ENCODE measurements around the gene GBP5.
"Not testable (repeated sequence)": the region's sequence is repeated elsewhere in the genome, so short reads cannot be mapped to it uniquely, and the experiment has no call there.

Gene GBP5

DNA sequence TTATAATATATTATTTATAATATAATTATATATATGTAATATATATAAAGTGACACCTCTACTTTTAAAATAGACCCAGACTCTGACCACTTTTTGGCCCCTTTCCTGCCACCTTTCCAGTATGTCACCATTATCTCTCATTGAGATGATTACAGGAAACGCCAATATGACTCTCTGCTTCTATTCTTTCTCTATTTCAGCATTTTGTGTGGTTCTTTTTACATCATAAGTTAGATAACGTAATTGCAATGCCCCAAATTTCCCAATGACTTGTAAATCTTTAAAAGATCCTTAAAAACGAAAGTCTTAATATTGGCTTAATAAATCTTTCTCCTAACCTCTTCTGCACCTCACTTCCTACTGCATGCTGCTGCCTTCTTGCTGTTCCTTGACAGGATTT is 8.1 kb upstream of the GBP5 start:
- no peak for DNase-seq (ENCODE audit: low read depth in 2 of 2)

- no peak for DNase-seq (ENCODE audit: low read depth in 2 of 2)
Measured at GRCh38 chr1:89279011-89279466, 6.4 kb upstream of the GBP5 start.

DNA sequence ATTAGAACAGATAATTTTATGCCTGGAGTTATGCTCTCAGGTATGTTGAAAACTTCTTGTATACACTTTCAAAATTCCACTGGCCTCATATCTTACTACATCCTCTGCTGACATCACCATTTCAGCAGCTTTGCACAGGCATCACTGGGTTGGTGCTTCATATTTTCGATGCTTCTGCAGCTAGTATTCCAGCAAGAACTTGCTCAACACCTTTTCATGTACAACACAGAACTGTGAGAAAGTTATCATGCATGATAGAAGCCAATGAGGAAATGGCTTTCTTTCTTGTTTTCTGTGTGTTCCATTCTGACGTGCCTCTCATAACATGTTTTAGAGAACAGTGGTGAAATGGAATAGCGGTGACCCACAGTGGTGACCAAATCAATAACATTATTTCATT is 5.1 kb upstream of the GBP5 start:
- no peak for DNase-seq (ENCODE audit: low read depth in 2 of 2)

- no peak for DNase-seq (ENCODE audit: low read depth in 2 of 2)
Measured at GRCh38 chr1:89276690-89277089, 4.0 kb upstream of the GBP5 start.

DNA sequence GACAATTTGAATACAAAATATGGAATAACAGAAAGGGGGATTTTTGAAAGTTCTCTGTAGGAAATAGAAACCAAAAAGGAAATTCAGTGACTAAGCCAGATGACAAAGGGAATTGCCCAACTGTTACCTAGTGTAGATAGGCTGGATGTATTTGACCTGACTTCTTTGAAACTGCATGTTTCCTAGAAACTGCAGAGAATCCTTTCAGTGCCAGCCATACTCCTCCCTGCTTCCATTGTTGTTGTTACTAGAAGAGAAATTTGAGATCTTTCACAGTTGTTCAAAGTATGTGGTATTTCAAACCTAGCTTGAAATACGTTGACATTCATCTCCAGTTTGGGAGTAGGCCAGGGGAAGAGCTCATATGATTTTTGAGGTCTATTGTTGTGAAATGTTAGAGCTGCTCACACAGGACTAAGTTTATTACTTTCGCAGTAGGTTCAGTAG is 1.8 kb upstream of the GBP5 start:
- DNase-seq (ENCODE audit: low read depth in 2 of 2) = no peak

GRCh38 chr1:89273324-89273778 is 691 bp upstream of the GBP5 start:
- no peak for DNase-seq (ENCODE audit: low read depth in 2 of 2)

DNA sequence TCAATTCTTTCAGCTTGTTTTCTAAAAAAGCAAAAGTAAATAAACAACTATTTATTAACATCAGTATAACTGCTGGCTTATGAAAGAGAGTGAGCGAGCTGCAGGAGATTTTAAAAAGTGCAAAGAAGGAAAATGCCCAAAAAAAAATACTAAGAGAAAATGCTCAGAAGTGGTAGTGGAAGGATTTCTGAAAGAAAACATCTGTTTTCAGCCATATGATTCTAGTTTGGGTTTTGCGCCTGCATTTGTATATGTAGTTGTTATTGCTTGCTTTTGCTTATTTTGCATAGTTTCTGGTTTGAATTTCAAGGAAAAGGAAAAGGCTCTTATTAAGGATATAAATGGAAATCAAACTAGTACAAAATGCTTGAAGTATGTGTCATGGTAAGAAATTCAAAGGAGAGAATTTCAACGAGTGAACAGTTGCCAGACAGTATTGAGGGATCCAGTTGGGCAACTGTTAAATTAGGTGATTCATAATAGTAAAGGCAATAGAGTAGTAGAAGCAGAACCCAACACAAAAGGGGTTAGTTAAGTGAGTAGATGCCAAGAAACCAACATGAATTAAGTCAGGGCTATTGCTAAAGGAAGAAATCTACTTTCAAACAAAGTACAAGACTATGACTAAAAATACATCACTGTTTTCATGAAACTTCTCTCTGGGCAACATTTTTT is 1.2 kb downstream of the GBP5 start:
- DNase-seq (ENCODE audit: low read depth in 2 of 2) = no peak

DNA sequence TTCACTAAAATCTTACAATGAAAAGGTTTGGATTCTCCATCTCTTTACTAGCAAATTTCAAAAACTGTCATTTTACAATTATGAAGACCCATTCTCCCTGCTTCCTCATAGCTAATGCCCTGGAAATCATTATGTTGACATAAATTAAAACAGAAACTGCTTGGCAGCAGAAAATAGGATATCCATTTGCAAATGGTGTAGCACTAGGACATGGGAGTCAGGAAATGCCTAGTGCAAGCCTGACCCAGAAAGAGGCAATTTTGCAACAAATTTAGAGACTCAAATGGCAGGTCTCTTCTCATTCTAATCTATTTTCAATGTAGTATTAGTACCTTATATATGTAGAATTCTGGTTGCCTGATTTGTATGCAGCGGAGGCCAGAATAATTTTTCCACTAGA is 2.2 kb downstream of the GBP5 start:
- no peak for DNase-seq (ENCODE audit: low read depth in 2 of 2)

GRCh38 chr1:89269277-89269676 is 3.4 kb downstream of the GBP5 start:
- DNase-seq (ENCODE audit: low read depth in 2 of 2) = no peak

DNA sequence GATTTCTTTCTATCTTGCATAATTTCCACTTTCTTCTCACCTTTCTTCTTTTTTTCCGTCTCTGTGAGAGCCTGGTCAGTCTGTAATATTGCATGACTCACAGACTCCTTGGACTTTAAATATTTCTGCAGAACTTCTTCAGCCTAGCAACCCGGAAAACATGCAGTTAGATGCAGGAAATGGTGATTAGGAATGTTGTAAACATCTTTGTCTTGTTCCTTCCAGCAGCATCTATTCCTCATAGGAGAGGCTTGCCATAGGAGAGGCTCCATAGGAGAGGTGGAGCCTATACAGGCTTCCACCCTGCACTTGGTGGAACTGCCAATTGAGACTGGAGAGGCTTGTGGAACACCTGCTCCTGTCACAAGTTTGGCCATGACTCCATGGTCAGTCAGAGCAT is 10.0 kb downstream of the GBP5 start:
- DNase-seq (ENCODE audit: low read depth in 2 of 2) = no peak

- no peak for DNase-seq (ENCODE audit: low read depth in 2 of 2)
Measured at GRCh38 chr1:89261926-89262515, 10.6 kb downstream of the GBP5 start.

DNA sequence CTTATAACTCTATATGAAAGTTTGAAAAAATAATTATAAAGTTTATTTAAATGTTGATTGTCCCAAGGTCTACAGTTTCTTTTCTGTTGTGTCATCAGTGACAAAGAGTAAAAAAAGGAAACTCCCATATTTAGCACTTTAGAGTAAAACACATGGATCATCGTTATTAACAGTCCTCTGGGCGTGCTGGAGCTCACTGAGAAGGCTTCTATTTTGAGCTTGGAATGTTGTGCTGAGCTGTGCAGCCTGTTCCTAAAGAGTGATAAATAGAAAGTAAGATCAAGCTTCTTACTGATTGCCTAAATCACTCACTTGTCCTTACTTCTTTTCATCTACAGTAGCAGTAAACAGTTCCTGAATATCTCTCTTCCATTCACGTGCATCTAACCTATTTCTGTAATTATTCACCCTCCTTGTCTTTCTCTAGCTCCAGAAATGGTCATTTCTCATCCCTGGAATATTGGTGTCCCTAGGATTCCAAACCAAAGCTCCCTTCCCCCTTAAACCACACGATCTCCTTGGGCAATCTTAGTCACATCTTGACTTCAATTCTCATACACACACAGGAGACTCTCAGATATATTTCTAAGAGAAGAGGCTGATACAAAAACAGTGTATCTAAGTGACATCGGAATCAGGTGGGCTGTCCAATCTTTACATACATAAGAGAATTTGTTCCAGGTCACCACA is 11.9 kb downstream of the GBP5 start:
- no peak for DNase-seq (ENCODE audit: low read depth in 2 of 2)

DNA sequence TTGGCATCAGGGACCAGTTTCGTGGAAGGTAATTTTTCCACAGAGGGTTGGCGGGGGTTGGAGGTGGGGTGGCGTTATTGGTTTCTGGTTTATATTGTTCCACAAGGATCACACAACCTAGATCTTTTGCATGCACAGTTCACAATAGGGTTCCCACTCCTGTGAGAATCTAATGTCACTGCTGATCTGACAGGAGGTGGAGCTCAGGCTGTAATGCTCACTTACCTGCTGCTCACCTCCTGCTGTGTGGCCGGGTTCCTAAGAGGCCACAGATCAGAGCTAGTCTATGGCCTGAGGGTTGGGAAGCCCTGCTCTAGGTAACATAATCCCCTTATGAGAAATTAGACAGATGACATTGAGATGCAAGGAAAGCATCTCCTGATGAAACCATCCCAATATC is 12.6 kb downstream of the GBP5 start:
- DNase-seq (ENCODE audit: low read depth in 2 of 2) = no peak

- DNase-seq (ENCODE audit: low read depth in 2 of 2) = no peak
Measured at GRCh38 chr1:89259283-89259971, 13.2 kb downstream of the GBP5 start.

- DNase-seq (ENCODE audit: low read depth in 2 of 2) = no peak
Measured at GRCh38 chr1:89257041-89257440, 15.6 kb downstream of the GBP5 start.

DNA sequence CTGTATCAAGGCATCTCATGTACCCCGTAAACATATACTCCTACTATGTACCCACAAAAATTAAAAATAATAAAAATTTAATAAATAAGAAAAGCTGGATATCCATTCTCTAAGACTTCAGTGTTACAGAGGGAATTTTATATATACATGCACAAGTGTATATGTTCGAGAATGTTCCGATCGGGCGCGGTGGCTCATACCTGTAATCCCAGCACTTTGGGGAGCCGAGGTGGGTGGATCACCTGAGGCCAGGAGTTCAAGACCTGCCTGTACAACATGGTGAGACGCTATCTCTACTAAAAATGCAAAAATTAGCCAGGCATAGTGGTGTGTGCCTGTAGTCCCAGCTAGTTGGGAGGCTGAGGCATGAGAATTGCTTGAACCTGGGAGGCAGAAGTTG is 17.1 kb downstream of the GBP5 start:
- not testable (repeated sequence) for DNase-seq (ENCODE audit: low read depth in 2 of 2)

DNA sequence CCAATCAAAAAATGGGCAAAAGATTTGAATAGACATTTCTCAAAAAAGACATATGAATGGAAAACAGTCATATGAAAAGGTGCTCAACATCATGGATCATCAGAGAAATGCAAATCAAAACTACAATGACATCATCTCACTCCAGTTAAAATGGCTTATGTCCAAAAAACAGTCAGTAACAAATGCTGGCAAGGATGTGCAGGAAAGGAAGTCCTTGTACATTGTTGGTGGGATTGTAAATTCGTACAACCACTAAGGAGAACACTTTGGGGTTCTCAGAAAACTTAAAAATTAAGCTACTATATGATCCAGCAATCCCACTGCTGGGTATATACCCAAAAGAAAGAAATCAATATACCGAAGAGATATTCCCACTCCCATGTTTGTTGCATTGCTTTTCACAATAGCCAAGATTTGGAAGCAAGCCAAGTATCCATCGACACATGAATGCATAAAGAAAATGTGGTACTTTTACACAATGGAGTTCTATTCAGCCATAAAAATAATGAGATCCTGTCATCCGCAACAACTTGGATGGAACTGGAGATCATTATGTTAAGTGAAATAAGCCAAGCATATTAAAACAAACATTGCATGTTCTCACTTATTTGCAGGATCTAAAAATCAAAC is 17.9 kb downstream of the GBP5 start:
- DNase-seq (ENCODE audit: low read depth in 2 of 2) = no peak

DNA sequence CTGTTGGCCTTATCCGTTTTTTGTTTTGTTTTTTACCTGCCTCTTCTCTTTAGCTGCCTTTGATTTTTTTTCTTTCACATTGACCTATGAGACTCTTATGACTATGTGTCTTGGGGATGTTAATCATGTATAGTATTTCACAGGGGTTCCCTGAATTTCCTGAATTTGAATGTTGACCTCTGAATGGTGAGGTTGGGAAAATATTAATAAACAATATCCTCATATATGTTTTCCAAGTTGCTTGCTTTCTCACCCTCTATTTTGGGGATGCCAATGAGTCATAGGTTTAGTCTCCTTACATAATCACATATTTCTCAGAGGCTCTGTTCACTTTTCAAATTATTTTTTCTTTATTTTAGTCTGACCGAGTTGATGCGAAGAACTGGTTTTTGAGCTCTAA is 29.6 kb downstream of the GBP5 start:
- no peak for DNase-seq (ENCODE audit: low read depth in 2 of 2)

Measured in stimulated activated CD4-positive, alpha-beta T cell treated with anti-CD3 and anti-CD28 coated beads, Interleukin-15, amount 100 ng/mL, for 48 hours (primary cell).